GM12874 (cell line): ENCODE results near the gene PKHD1.

ENCODE experiments used
- TF ChIP-seq, protein P1 (sequence below): IDR thresholded peaks from 2 replicates; pipeline ENCODE4 v1.5.1; 2011; ENCODE audit warnings: low read depth, mild to moderate bottlenecking, control low read depth, low read length, moderate library complexity; ENCODE audit not compliant: insufficient read depth

PKHD1 gene

GRCh38 chr6:52045033-52045432 lies 42.4 kb downstream of the PKHD1 start:
- TF ChIP-seq, protein P1, sequence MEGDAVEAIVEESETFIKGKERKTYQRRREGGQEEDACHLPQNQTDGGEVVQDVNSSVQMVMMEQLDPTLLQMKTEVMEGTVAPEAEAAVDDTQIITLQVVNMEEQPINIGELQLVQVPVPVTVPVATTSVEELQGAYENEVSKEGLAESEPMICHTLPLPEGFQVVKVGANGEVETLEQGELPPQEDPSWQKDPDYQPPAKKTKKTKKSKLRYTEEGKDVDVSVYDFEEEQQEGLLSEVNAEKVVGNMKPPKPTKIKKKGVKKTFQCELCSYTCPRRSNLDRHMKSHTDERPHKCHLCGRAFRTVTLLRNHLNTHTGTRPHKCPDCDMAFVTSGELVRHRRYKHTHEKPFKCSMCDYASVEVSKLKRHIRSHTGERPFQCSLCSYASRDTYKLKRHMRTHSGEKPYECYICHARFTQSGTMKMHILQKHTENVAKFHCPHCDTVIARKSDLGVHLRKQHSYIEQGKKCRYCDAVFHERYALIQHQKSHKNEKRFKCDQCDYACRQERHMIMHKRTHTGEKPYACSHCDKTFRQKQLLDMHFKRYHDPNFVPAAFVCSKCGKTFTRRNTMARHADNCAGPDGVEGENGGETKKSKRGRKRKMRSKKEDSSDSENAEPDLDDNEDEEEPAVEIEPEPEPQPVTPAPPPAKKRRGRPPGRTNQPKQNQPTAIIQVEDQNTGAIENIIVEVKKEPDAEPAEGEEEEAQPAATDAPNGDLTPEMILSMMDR: no peak

GRCh38 chr6:52042141-52042885 lies 45.1 kb downstream of the PKHD1 start:
- TF ChIP-seq, protein P1: no peak

DNA sequence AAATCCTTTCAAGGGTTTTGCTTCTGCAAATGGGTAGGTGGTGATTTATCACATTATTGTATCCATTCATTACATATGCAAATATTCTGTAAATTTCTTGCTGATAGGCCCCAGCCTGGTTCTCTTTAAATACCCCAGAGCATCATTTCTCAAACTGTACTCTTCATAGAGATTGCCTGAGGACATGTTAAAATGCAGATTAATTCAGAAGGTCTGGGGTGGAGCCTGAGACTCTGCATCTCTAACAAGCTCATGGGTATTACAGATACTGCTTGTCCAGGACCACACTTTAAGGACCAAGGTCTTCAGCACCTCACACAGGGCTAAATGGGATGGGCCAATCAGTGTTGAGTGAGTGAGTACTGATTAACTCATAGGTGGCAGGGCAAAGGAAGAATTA lies 46.3 kb downstream of the PKHD1 start:
- TF ChIP-seq, protein P1: no peak

DNA sequence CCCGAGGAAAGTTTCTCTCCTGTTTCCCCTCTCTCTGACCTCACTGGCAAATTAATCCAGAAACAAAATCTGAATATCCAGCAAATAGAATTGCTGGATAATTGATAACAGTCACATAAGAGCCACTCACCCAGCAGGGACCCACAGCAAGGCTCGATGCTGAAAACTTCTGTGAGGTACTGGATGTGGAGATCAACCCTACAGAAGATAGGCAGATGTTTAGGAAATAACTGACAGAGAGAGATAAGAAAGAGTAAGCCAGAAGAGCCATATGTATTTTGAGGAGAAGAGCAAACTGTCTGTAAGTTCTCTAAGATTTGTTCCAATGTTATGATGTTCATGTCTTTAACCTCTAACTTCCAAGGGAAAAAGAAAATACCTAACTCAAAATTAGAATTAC lies 59.7 kb downstream of the PKHD1 start:
- TF ChIP-seq, protein P1: no peak

- TF ChIP-seq, protein P1: no peak
Observed at GRCh38 chr6:52024451-52025068, 62.9 kb downstream of the PKHD1 start.

DNA sequence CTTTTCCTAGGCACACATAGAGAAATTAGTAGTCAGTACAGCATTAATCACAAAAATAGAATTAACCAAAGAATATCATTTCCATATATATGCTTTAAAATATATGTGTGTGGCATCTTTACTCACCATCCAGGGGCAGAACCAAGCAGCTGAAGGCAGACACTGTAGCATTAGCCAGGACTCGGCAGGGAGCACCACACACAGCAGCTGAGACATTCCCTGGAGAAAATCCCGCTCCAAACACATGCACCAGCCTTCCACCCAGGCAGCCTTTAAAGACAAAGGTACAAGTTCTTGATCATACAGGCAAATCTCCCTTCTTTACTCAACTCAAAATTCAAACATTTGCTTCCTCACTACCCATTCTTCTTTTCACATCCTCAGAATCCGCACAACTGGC lies 64.7 kb downstream of the PKHD1 start:
- TF ChIP-seq, protein P1: no peak

DNA sequence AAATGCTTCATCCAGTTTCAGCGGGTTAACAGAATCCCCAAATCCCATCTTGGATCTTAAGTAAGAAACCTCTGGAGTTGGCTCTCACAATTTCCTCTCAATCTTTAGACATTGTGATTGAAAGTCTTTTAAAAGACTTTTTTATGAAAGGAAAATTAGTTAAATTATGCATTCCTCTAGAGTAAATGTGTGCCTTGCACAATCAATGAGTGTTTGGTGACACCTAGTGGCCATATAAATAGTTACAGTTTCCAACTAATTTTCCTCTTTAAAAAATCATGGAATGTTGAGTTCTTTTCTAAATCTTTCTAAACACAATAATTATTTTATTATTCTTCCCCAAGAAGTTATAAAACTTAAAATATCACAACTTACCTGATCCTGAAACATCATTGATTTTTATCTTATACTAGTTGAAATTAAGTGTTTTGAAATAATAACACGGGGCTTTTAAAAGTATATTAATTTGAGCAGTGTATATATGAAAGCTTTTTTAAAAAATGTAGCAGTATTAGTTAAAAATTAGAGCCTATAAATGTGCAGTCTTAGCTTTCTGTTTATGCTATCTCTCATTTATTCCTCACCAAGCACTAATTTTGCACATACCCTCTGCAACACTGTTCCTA lies 66.4 kb downstream of the PKHD1 start:
- TF ChIP-seq, protein P1: no peak; the same call in 1 of the 2 replicates
